ENCODE results near the gene CSGALNACT2. TPM values are rescaled to one million over a fixed set of nuclear protein-coding genes. Genes with fewer than 3 reads are reported as not detected.

Gene CSGALNACT2
- total RNA-seq, 1 donor: 17.3 TPM

DNA sequence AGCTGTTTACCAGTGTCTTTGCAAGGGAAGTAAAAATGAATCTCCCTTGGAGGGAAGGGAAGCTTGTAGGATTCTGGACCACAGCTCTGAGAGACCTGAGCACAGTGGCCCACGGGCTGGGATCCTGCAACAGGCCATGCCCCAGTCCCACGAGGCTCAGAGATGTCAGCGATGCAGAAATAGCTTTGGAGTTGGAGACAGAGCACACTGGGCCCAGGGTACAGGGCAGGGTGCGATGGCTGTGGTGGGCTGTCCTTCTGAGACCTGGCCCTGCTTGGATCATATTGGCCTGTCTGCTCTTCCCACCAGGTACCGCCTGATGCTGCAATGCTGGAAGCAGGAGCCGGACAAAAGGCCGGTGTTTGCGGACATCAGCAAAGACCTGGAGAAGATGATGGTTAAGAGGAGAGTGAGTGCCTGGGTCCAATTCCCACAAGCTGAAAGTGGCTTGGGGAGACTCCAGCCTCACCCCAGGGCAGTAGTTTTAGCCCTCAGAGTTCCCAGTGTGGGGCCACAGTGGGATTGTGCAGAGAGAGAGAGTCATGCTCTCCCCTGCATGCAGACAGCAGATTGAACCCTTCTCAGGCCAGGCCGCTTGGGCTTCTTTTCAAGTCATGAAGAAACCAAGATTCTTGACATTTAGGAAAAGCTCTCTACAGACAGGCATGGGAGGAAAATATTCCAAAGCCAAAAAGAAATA lies 13.5 kb upstream of the CSGALNACT2 start:
- H3K4me3 ChIP-seq (ENCODE audit: low read depth, low read length): no peak overlapping the region
- no peak for DNase-seq (ENCODE audit: low read depth)
- TF ChIP-seq, protein P1, sequence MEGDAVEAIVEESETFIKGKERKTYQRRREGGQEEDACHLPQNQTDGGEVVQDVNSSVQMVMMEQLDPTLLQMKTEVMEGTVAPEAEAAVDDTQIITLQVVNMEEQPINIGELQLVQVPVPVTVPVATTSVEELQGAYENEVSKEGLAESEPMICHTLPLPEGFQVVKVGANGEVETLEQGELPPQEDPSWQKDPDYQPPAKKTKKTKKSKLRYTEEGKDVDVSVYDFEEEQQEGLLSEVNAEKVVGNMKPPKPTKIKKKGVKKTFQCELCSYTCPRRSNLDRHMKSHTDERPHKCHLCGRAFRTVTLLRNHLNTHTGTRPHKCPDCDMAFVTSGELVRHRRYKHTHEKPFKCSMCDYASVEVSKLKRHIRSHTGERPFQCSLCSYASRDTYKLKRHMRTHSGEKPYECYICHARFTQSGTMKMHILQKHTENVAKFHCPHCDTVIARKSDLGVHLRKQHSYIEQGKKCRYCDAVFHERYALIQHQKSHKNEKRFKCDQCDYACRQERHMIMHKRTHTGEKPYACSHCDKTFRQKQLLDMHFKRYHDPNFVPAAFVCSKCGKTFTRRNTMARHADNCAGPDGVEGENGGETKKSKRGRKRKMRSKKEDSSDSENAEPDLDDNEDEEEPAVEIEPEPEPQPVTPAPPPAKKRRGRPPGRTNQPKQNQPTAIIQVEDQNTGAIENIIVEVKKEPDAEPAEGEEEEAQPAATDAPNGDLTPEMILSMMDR (IDR thresholded peaks at IDR 0.05; ENCODE audit: insufficient read depth, low read depth, low read length): no peak

- TF ChIP-seq, protein P1 (IDR thresholded peaks at IDR 0.05; ENCODE audit: insufficient read depth, low read depth, low read length): no peak
- no peak for DNase-seq (ENCODE audit: low read depth)
- H3K4me3 ChIP-seq (ENCODE audit: low read depth, low read length): no peak overlapping the region
Observed at GRCh38 chr10:43125274-43125845, 12.9 kb upstream of the CSGALNACT2 start.

GRCh38 chr10:43125881-43126731 lies 12.1 kb upstream of the CSGALNACT2 start:
- H3K4me3 ChIP-seq (ENCODE audit: low read depth, low read length): no peak overlapping the region
- DNase-seq (ENCODE audit: low read depth): no peak
- TF ChIP-seq, protein P1 (IDR thresholded peaks at IDR 0.05; ENCODE audit: insufficient read depth, low read depth, low read length): no peak

DNA sequence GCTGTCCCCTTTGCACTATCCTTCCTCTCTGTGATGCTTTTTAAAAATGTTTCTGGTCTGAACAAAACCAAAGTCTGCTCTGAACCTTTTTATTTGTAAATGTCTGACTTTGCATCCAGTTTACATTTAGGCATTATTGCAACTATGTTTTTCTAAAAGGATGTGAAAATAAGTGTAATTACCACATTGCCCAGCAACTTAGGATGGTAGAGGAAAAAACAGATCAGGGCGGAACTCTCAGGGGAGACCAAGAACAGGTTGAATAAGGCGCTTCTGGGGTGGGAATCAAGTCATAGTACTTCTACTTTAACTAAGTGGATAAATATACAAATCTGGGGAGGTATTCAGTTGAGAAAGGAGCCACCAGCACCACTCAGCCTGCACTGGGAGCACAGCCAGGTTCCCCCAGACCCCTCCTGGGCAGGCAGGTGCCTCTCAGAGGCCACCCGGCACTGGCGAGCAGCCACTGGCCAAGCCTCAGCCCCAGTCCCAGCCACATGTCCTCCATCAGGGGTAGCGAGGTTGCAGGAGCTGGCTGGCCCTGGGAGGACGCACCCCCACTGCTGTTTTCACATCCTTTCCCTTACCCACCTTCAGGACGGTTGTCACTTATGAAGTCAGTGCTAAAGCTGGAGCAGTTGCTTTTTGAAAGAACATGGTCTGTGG lies 11.4 kb upstream of the CSGALNACT2 start:
- DNase-seq (ENCODE audit: low read depth): no peak
- TF ChIP-seq, protein P1 (IDR thresholded peaks at IDR 0.05; ENCODE audit: insufficient read depth, low read depth, low read length): no peak
- H3K4me3 ChIP-seq (ENCODE audit: low read depth, low read length): no peak overlapping the region

GRCh38 chr10:43127442-43127841 lies 10.8 kb upstream of the CSGALNACT2 start:
- no peak overlapping the region for H3K4me3 ChIP-seq (ENCODE audit: low read depth, low read length)
- no peak for DNase-seq (ENCODE audit: low read depth)
- TF ChIP-seq, protein P1 (IDR thresholded peaks at IDR 0.05; ENCODE audit: insufficient read depth, low read depth, low read length): no peak

DNA sequence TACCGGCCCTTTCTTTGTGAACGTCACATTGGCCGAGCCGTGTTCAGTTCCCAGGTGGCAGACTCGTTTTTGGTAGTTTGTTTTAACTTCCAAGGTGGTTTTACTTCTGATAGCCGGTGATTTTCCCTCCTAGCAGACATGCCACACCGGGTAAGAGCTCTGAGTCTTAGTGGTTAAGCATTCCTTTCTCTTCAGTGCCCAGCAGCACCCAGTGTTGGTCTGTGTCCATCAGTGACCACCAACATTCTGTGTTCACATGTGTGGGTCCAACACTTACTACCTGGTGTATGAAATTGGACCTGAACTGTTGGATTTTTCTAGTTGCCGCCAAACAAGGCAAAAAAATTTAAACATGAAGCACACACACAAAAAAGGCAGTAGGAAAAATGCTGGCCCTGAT lies 9.9 kb upstream of the CSGALNACT2 start:
- TF ChIP-seq, protein P1 (IDR thresholded peaks at IDR 0.05; ENCODE audit: insufficient read depth, low read depth, low read length): no peak
- no peak overlapping the region for H3K4me3 ChIP-seq (ENCODE audit: low read depth, low read length)
- DNase-seq (ENCODE audit: low read depth): no peak

All from fibroblast of villous mesenchyme (primary cell).